Sigmoid colon (tissue), 7 donors: ENCODE measurements around the gene CCDC78. TPM values are rescaled to one million over a fixed set of nuclear protein-coding genes. Genes with fewer than 3 reads are reported as not detected.

ENCODE experiments used
- DNase-seq: peaks from one replicate; pipeline ENCODE4 v3.0.0-alpha.2; 2019
- H3K27ac ChIP-seq, 4 donors: fragments of 200-600 bp; sonication (generic); one replicate each; pipeline ENCODE4 v1.5.1; 2016 to 2019; ENCODE audit warnings: mild to moderate bottlenecking in 1 of 4
- H3K27me3 ChIP-seq, 3 donors: fragments of 200-600 bp; sonication (generic); one replicate each; pipeline ENCODE4 v1.5.1; 2019; ENCODE audit warnings: mild to moderate bottlenecking in 1 of 3
- H3K36me3 ChIP-seq, 4 donors: fragments of 200-600 bp; sonication (generic); one replicate each; pipeline ENCODE4 v1.5.1; 2016 to 2019
- H3K4me1 ChIP-seq, 4 donors: fragments of 200-600 bp; sonication (generic); one replicate each; pipeline ENCODE4 v1.5.1; 2017 to 2019
- H3K4me3 ChIP-seq, 4 donors: fragments of 200-600 bp; sonication (generic); one replicate each; pipeline ENCODE4 v1.5.1; 2017 to 2019; ENCODE audit warnings: mild to moderate bottlenecking in 2 of 4, moderate library complexity in 1 of 4
- H3K9me3 ChIP-seq, 4 donors: fragments of 200-600 bp in 3 of 4; sonication (generic) in 3 of 4; one replicate each; pipeline versions ENCODE4 v1.5.1 to v1.6.1; 2013 to 2019
- EP300 ChIP-seq, 4 donors: sonication (generic); formaldehyde crosslinking; IDR thresholded peaks; one replicate each; pipeline ENCODE4 v1.6.1; 2017; ENCODE audit warnings: antibody characterized with exemption in 4 of 4
- POLR2A ChIP-seq, 2 donors: fragments of 450-650 bp; IDR thresholded peaks; one replicate each; pipeline ENCODE4 v1.6.1; 2016; ENCODE audit warnings: antibody characterized with exemption in 2 of 2, mild to moderate bottlenecking in 2 of 2, moderate library complexity in 2 of 2
- POLR2AphosphoS5 ChIP-seq, 4 donors: sonication (generic); formaldehyde crosslinking; IDR thresholded peaks; one replicate each; pipeline ENCODE4 v1.6.1; 2017; ENCODE audit warnings: antibody characterized with exemption in 4 of 4
- WGBS, 2 donors: extraction: QIAGEN DNeasy Blood & Tissue Kit; methylation state at CpG; one replicate each; pipeline ENCODE4 v1.1.7; 2013; 5-methylcytosine and 5-hydroxymethylcytosine counted together
- intact Hi-C: fragments of 100-400 bp; cut with DNase I; formaldehyde crosslinking; loops from one replicate; pipeline ENCODE4 v1.15.1; 2023
- polyA plus RNA-seq, 3 donors: library from polyadenylated mRNA; stranded (reverse); fragments of 200-250 nt; gene quantifications; one replicate each; pipeline ENCODE4 v1.2.3, GENCODE V29; 2013
- total RNA-seq, 4 donors: library from RNA; depleted of rRNA; stranded (reverse); fragments of >200 nt; gene quantifications; one replicate each; pipeline ENCODE4 v1.1.0, GENCODE V29; 2016
- TF ChIP-seq, protein P1 (sequence below), 4 experiments: fragments of 450-650 bp in 3 of 4; fragments of 200-600 bp in 1 of 4; IDR thresholded peaks; one replicate each; pipeline ENCODE4 v1.5.1; 2016 to 2019; ENCODE audit warnings: antibody characterized with exemption in 4 of 4, mild to moderate bottlenecking in 3 of 4, moderate library complexity in 2 of 4
- donor health status: healthy with polysubstance abuse.
- donor health status: Bipolar disorder and iron deficiency.
- donor health status: healthy.

CCDC78 gene
- total and polyA plus RNA-seq, 7 donors, result 0.49 to 3.4 TPM; not detected in 5

- H3K27ac ChIP-seq, result peak overlapping the region; percentile 82 to 87 (median 83)
- intact Hi-C loops, result loop anchor here (2.0 to 10.0 kb wide), 2 partner anchors 36 to 1090 kb away; partner anchors contain the start of genes ANTKMT, EME2, MRPS34 and NME3
- H3K27me3 ChIP-seq, result no peaks in the 10 kb centered on the region
- WGBS, 2 donors, result 92 to 95% methylated on average over 61 of the region's 61 CpGs
- H3K36me3 ChIP-seq, result peaks cover 14 to 41% (median 21%) of the 10 kb centered on the region in 4 donors
- H3K4me1 ChIP-seq, result peaks cover 0 to 75% (median 69%) of the 10 kb centered on the region in 4 donors
- H3K9me3 ChIP-seq, result no peaks in the 10 kb centered on the region
- TF ChIP-seq POLR2A (IDR thresholded peaks at IDR 0.05) (no peak), POLR2AphosphoS5 (IDR thresholded peaks at IDR 0.05) (no peak)
- TF ChIP-seq, protein P1, sequence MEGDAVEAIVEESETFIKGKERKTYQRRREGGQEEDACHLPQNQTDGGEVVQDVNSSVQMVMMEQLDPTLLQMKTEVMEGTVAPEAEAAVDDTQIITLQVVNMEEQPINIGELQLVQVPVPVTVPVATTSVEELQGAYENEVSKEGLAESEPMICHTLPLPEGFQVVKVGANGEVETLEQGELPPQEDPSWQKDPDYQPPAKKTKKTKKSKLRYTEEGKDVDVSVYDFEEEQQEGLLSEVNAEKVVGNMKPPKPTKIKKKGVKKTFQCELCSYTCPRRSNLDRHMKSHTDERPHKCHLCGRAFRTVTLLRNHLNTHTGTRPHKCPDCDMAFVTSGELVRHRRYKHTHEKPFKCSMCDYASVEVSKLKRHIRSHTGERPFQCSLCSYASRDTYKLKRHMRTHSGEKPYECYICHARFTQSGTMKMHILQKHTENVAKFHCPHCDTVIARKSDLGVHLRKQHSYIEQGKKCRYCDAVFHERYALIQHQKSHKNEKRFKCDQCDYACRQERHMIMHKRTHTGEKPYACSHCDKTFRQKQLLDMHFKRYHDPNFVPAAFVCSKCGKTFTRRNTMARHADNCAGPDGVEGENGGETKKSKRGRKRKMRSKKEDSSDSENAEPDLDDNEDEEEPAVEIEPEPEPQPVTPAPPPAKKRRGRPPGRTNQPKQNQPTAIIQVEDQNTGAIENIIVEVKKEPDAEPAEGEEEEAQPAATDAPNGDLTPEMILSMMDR (IDR thresholded peaks at IDR 0.05), result no peak
- peak overlapping the region; percentile 49 to 83 (median 79) for H3K4me3 ChIP-seq
- DNase-seq, result peak; percentile 77
Observed at GRCh38 chr16:684961-685696, 41.1 kb downstream of the CCDC78 start.

DNA sequence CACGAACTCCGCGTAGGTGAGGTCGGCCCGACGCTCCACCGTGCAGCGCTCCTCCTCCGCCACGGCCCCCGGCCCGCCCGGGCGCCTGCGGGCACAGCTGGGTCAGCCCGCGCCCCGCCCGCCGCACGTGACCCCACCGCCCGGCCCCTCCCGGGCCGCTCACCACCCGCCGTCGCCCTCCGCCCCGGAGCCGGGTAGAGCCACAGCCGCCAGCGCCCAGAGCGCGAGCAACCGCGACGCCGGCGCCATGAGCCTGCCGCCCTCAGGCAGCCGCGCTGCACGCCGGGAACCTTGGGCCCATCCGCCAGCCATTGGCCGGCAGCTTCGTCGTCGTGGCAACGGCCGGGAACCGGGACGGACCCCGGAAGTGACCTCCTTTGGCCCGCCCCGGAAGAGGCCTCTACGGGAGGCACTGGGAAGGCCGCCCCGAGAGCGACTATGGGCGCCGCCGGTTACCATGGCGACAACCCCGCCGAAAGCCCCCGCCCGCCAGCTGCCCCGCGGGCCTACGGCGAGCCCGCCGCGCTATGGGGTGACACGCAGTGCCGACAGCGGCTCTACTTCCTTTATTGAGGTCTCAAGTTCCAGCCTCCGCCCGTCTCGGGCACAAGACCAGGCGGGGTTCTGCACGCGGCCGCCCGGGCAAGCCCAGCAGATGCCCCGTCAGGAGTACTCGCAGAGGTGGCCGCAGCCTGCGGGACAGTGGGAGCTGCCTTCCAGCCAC lies 42.0 kb downstream of the CCDC78 start, which contains the start of gene JMJD8:
Gene JMJD8, minus strand, starts transcription at position 264 of the 724 bp plus-strand sequence. Its CDS starts 15 bp downstream, at position 249.
- peak within 1 kb of the TSS; percentile 82 to 87 (median 83) for H3K27ac ChIP-seq
- H3K36me3 ChIP-seq, result peaks cover 14 to 41% (median 21%) of the 10 kb centered on the region in 4 donors
- H3K4me1 ChIP-seq, result peaks cover 0 to 72% (median 67%) of the 10 kb centered on the region in 4 donors
- H3K9me3 ChIP-seq, result no peaks in the 10 kb centered on the region
- TF ChIP-seq POLR2AphosphoS5 (IDR thresholded peaks at IDR 0.05) (peak; percentile 40 to 87 (median 82)), POLR2A (IDR thresholded peaks at IDR 0.05) (no peak)
- TF ChIP-seq, protein P1 (IDR thresholded peaks at IDR 0.05), result no peak
- WGBS, 2 donors, result 1 to 3% methylated on average over 91 of the region's 91 CpGs
- peak within 1 kb of the TSS; percentile 49 to 83 (median 79) for H3K4me3 ChIP-seq
- DNase-seq, result peak; percentile 98
- H3K27me3 ChIP-seq, result no peaks in the 10 kb centered on the region
- intact Hi-C loops, result loop anchor here (2.0 to 10.0 kb wide), 2 partner anchors 37 to 1091 kb away; partner anchors contain the start of genes ANTKMT, EME2, MRPS34 and NME3

- peaks cover 14 to 41% (median 21%) of the 10 kb centered on the region in 4 donors for H3K36me3 ChIP-seq
Observed at GRCh38 chr16:683396-684070, 42.7 kb downstream of the CCDC78 start.

GRCh38 chr16:682493-683395 lies 43.5 kb downstream of the CCDC78 start:
- H3K27ac ChIP-seq, result no peak overlapping the region
- WGBS, 2 donors, result 68 to 87% methylated on average over 36 of the region's 36 CpGs
- DNase-seq, result peak; percentile 74
- H3K27me3 ChIP-seq, result no peaks in the 10 kb centered on the region
- TF ChIP-seq, protein P1 (IDR thresholded peaks at IDR 0.05), result peak in 1 of 4 experiments; percentile 5
- TF ChIP-seq POLR2A (IDR thresholded peaks at IDR 0.05), result no peak
- H3K4me1 ChIP-seq, result peaks cover 0 to 64% (median 61%) of the 10 kb centered on the region in 4 donors
- intact Hi-C loops, result loop anchor here (10.0 kb wide), 1 partner anchor 1092 kb away; the partner anchor contains the start of genes EME2, MRPS34 and NME3
- H3K9me3 ChIP-seq, result no peaks in the 10 kb centered on the region
- H3K4me3 ChIP-seq, result peak overlapping the region in 2 of 4 donors; percentile 82 to 83
- H3K36me3 ChIP-seq, result peaks cover 14 to 39% (median 21%) of the 10 kb centered on the region in 4 donors

More at GRCh38 chr16:683396-684070, 42.7 kb downstream of the CCDC78 start:
- no peaks in the 10 kb centered on the region for H3K9me3 ChIP-seq
- no peak for DNase-seq
- no peak for TF ChIP-seq EP300 (IDR thresholded peaks at IDR 0.05)
- intact Hi-C loops, result loop anchor here (2.0 to 10.0 kb wide), 2 partner anchors 37 to 1091 kb away; partner anchors contain the start of genes ANTKMT, EME2, MRPS34 and NME3
- H3K4me1 ChIP-seq, result peaks cover 0 to 70% (median 63%) of the 10 kb centered on the region in 4 donors
- H3K27me3 ChIP-seq, result no peaks in the 10 kb centered on the region
- 6 to 19% methylated on average over 57 of the region's 57 CpGs for WGBS, 2 donors
- H3K27ac ChIP-seq, result peak overlapping the region; percentile 82 to 87 (median 83)
- H3K4me3 ChIP-seq, result peak overlapping the region; percentile 49 to 83 (median 79)
